ENCODE measurements around the gene RNASEL.

RNASEL gene

DNA sequence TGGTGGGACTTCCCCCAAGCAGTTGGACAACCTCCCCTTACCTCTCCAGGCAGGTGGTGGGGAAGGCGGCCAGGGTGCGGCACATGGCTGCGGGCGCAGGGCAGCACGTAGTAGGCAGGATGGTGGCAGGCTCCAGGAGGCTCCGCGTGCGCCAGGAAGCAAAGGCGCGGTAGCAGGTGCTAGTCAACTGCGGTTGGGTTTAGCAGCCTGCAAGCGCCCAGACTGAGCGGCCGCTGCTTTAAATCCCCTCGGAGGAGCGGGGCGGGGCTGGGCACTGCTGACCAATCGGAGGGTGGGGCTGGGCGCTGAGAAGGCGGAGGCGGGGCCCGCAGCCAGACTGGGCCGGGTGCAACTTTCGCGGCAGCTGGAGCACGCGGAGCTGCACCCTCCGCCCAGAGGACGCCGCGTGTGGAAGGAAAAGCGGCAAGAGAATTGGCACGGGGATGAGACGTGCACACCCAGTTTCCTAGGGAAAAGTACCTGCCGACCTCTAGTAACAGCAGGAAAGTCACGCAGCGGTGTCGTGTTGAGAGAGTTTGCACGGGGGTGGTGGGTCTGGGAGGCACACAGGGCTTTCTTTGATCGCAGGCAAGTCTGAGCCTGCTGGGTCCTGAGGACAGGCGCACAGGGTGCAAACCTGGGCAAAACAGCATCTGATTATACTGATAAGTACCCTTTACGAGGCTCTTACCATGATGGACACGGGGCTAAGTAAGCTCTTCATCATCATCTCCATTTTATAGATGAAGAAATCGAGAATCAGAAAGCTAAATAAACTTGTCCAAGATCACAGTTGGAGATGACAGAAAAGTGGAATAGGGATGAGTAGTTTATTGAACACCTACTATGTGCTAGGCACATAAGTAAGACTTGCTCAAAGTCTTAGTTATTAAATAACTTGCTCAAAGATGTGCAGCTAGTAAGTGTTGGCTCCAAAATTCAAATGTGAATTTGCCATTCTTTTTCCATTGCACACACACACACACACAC is 15.4 kb upstream of the RNASEL start, which contains the start of gene RGS16:
TSS of gene RGS16 (minus strand) at position 215 of the 990 bp plus-strand sequence. CDS start at position 85, 130 bp downstream.
- DNase-seq (ENCODE audit: low read depth): peak; percentile 53
- TF ChIP-seq, protein P1, sequence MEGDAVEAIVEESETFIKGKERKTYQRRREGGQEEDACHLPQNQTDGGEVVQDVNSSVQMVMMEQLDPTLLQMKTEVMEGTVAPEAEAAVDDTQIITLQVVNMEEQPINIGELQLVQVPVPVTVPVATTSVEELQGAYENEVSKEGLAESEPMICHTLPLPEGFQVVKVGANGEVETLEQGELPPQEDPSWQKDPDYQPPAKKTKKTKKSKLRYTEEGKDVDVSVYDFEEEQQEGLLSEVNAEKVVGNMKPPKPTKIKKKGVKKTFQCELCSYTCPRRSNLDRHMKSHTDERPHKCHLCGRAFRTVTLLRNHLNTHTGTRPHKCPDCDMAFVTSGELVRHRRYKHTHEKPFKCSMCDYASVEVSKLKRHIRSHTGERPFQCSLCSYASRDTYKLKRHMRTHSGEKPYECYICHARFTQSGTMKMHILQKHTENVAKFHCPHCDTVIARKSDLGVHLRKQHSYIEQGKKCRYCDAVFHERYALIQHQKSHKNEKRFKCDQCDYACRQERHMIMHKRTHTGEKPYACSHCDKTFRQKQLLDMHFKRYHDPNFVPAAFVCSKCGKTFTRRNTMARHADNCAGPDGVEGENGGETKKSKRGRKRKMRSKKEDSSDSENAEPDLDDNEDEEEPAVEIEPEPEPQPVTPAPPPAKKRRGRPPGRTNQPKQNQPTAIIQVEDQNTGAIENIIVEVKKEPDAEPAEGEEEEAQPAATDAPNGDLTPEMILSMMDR (conservative IDR thresholded peaks at IDR 0.05; ENCODE audit: low read depth, low read length): no peak
- H3K4me3 ChIP-seq (ENCODE audit: low read length): peak within 1 kb of the TSS; percentile 45

DNA sequence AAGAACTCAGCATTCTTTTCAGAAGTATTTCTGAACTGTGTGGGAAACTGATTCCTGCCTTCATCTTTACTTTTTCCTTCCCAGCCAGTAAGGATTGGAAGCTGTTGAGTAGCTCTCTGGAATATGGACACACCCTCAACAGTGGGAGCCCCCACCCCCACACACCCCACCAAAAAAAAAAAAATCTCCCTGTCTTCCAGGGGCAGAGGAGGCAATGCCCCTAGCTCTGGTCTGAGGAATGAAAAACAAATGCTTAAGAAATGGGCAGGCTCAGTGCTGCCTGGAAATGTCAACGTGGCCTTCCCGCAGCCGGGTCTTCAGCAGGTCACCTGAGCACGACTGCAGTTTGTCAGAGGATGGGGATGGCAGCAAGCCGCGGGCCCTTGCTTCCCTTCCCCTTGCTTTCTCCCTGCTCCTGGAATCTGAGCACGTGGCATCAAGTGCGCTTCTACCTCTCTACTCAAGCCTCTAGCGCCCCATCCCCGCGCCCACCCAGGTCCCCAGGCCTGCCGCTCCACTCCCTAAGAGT is 14.7 kb upstream of the RNASEL start:
- DNase-seq (ENCODE audit: low read depth): no peak
- TF ChIP-seq, protein P1 (conservative IDR thresholded peaks at IDR 0.05; ENCODE audit: low read depth, low read length): no peak
- peak overlapping the region; percentile 45 for H3K4me3 ChIP-seq (ENCODE audit: low read length)

DNA sequence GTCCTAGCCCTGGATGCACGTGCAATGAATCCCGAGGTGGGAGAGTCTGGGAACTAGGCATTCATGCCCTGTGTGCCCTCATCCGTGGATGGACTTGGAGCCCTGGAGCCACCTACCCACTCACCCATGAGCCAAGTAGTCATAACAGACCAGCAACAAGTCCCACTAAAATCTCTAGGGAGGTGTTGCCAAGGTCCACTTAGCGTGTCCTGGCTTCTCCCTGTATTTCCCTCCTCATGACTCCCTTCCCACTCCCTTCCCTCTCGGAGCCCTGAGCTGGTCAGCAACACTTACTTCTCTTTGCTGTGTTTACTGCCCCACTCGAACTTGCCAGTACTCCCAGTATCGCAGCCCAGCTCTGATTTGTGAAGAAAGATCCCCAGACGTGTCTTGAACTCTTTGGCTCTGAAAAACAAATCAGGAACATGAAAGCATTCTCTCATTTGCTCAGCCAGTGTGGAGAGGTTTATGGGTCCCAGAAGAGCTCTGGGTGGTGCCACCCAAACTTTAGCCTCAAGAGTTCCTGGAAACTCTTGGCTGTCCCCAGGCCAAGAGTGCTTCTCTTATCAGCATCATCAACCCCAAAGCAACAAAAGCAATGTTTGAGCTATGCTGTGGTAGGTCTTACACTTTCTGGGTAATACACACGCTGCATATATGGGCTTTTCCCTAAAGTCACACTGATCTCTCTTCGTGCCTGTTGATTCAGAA is 14.0 kb upstream of the RNASEL start:
- no peak overlapping the region for H3K4me3 ChIP-seq (ENCODE audit: low read length)
- DNase-seq (ENCODE audit: low read depth): no peak
- TF ChIP-seq, protein P1 (conservative IDR thresholded peaks at IDR 0.05; ENCODE audit: low read depth, low read length): no peak

DNA sequence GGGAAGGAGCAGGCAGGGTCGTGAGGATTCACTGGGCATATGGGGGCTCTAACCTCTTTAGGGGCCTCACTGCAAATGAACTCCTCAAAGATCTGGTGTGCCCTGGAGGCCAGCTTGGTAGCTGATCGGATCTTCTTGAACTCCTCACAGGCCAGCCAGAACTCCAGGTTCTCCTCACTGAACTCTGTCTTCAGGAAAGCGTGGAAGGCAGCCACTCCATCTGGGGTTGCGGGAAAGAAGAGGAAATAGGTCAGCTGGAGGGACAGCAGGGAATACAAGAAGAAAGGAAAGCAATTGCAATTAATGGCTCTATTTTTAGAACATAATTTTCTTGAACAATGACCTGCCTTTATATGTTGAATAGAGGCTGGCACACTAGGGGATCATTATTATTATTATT is 12.9 kb upstream of the RNASEL start:
- DNase-seq (ENCODE audit: low read depth): no peak
- TF ChIP-seq, protein P1 (conservative IDR thresholded peaks at IDR 0.05; ENCODE audit: low read depth, low read length): no peak
- no peak overlapping the region for H3K4me3 ChIP-seq (ENCODE audit: low read length)

DNA sequence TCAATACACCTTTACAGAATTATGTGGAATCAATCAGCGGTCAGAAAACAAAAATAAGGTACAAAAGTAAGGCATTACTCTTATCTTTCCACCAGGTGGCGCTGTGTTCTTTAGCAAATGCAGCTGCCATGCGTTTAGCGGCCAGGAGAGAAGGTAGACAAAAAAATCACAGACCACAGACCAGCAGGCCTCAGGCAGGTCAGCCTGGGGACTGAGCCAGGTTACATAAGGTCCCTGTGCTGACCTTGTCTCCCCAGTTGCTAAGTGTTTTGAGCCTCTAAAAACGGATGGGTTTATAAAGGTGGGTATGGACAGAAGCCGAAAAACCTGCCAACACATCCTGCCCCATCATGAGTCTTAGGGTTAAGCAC is 12.3 kb upstream of the RNASEL start:
- DNase-seq (ENCODE audit: low read depth): peak; percentile 37
- TF ChIP-seq, protein P1 (conservative IDR thresholded peaks at IDR 0.05; ENCODE audit: low read depth, low read length): peak; percentile 70
- no peak overlapping the region for H3K4me3 ChIP-seq (ENCODE audit: low read length)

DNA sequence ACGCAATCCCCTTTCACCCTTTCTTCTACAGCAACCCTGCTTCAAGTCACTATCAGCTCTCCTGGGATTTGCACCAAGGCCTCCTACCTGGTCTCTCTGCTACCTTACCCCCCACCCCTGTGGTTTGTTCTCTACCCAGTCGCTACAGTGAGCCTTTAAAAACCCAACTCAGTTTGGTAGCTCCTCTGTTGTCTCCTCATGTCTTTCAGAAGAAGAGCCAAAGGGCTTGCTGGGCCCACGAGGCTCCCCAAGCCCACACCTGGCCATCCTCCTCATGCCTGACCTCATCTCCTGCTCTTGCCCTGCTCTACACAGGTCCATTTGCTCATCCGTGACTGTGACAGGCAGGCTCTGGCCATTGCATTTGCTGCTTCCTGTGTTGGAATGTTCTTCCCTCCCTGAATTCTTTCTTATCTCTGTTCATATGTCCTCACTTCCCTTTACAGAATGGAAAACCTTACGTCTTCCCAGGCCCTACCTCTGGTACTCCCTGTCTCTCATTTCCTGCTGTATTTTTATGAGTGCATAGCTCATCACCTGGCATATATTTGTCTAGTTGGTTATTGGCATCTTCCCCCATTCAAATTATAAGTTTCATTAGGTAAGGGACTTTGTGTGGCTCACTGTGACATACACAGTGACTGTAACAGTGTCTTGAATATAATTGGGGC is 11.8 kb upstream of the RNASEL start:
- H3K4me3 ChIP-seq (ENCODE audit: low read length): no peak overlapping the region
- no peak for DNase-seq (ENCODE audit: low read depth)
- TF ChIP-seq, protein P1 (conservative IDR thresholded peaks at IDR 0.05; ENCODE audit: low read depth, low read length): no peak

All from retinal pigment epithelial cell (primary cell).